ENCODE measurements around the gene CROT. TPM values are rescaled to one million over a fixed set of nuclear protein-coding genes. Genes with fewer than 3 reads are reported as not detected.

The CROT gene
- total RNA-seq, 3 donors from 2014 or later, result 11.7 to 34.4 (median 28.8) TPM

- intact Hi-C loops (cut with DNase I; ENCODE audit: low total_unique reads), result no loop called here
- no peak overlapping the region for H3K27ac ChIP-seq
- no peaks in the 10 kb centered on the region for H3K36me3 ChIP-seq
- no peak overlapping the region for H3K4me3 ChIP-seq
- TF ChIP-seq POLR2AphosphoS5 (IDR thresholded peaks at IDR 0.05), result no peak
- no peak for TF ChIP-seq CTCF (IDR thresholded peaks at IDR 0.05)
- TF ChIP-seq POLR2A (IDR thresholded peaks at IDR 0.05), result no peak
- H3K27me3 ChIP-seq, result no peaks in the 10 kb centered on the region
- H3K9me3 ChIP-seq, result no peaks in the 10 kb centered on the region
- no peaks in the 10 kb centered on the region for H3K4me1 ChIP-seq
- DNase-seq (ENCODE audit: low spot score in 2 of 2), result no peak
Observed at GRCh38 chr7:87427288-87427687, 81.8 kb downstream of the CROT start.

GRCh38 chr7:87432536-87432935 is 87.1 kb downstream of the CROT start:
- DNase-seq (ENCODE audit: low spot score in 2 of 2), result no peak
- H3K4me3 ChIP-seq, result no peak overlapping the region
- H3K36me3 ChIP-seq, result no peaks in the 10 kb centered on the region
- H3K27ac ChIP-seq, result no peak overlapping the region
- intact Hi-C loops (cut with DNase I; ENCODE audit: low total_unique reads), result no loop called here
- TF ChIP-seq POLR2AphosphoS5 (IDR thresholded peaks at IDR 0.05) (no peak), POLR2A (IDR thresholded peaks at IDR 0.05) (no peak), CTCF (IDR thresholded peaks at IDR 0.05) (no peak)
- no peaks in the 10 kb centered on the region for H3K9me3 ChIP-seq
- H3K4me1 ChIP-seq, result no peaks in the 10 kb centered on the region
- no peaks in the 10 kb centered on the region for H3K27me3 ChIP-seq

GRCh38 chr7:87435546-87435945 is 90.1 kb downstream of the CROT start:
- no peaks in the 10 kb centered on the region for H3K9me3 ChIP-seq
- no peaks in the 10 kb centered on the region for H3K4me1 ChIP-seq
- TF ChIP-seq POLR2AphosphoS5 (IDR thresholded peaks at IDR 0.05) (no peak), CTCF (IDR thresholded peaks at IDR 0.05) (no peak), POLR2A (IDR thresholded peaks at IDR 0.05) (no peak)
- no peaks in the 10 kb centered on the region for H3K36me3 ChIP-seq
- DNase-seq (ENCODE audit: low spot score in 2 of 2), result no peak
- intact Hi-C loops (cut with DNase I; ENCODE audit: low total_unique reads), result no loop called here
- no peak overlapping the region for H3K4me3 ChIP-seq
- no peaks in the 10 kb centered on the region for H3K27me3 ChIP-seq
- H3K27ac ChIP-seq, result no peak overlapping the region

- H3K4me3 ChIP-seq, result no peak overlapping the region
- intact Hi-C loops (cut with DNase I; ENCODE audit: low total_unique reads), result no loop called here
- DNase-seq (ENCODE audit: low spot score in 2 of 2), result no peak
- no peaks in the 10 kb centered on the region for H3K27me3 ChIP-seq
- no peaks in the 10 kb centered on the region for H3K36me3 ChIP-seq
- TF ChIP-seq POLR2AphosphoS5 (IDR thresholded peaks at IDR 0.05) (no peak), CTCF (IDR thresholded peaks at IDR 0.05) (no peak), POLR2A (IDR thresholded peaks at IDR 0.05) (no peak)
- H3K27ac ChIP-seq, result no peak overlapping the region
- H3K9me3 ChIP-seq, result no peaks in the 10 kb centered on the region
- H3K4me1 ChIP-seq, result no peaks in the 10 kb centered on the region
Observed at GRCh38 chr7:87445897-87446296, 100.4 kb downstream of the CROT start.

GRCh38 chr7:87447116-87447635 is 101.7 kb downstream of the CROT start:
- Histone ChIP-seq H3K36me3 (no peaks in the 10 kb centered on the region), H3K4me1 (no peaks in the 10 kb centered on the region), H3K27me3 (no peaks in the 10 kb centered on the region), H3K4me3 (no peak overlapping the region), H3K9me3 (no peaks in the 10 kb centered on the region), H3K27ac (no peak overlapping the region)
- no peak for DNase-seq (ENCODE audit: low spot score in 2 of 2)
- no peak for TF ChIP-seq POLR2AphosphoS5 (IDR thresholded peaks at IDR 0.05)
- no peak for TF ChIP-seq CTCF (IDR thresholded peaks at IDR 0.05)
- no peak for TF ChIP-seq POLR2A (IDR thresholded peaks at IDR 0.05)
- intact Hi-C loops (cut with DNase I; ENCODE audit: low total_unique reads), result no loop called here

All from breast epithelium (tissue), 4 donors.